ENCODE results near the gene MAGI1. TPM values are rescaled to one million over a fixed set of nuclear protein-coding genes. Genes with fewer than 3 reads are reported as not detected.
A peak's percentile ranks its signal among the peaks of the same experiment; 100 is the strongest.

The MAGI1 gene
- total and polyA plus RNA-seq, 2 donors (not counting 1 experiment from before 2014, with no cell fraction given), result 15.7 to 23.7 TPM

DNA sequence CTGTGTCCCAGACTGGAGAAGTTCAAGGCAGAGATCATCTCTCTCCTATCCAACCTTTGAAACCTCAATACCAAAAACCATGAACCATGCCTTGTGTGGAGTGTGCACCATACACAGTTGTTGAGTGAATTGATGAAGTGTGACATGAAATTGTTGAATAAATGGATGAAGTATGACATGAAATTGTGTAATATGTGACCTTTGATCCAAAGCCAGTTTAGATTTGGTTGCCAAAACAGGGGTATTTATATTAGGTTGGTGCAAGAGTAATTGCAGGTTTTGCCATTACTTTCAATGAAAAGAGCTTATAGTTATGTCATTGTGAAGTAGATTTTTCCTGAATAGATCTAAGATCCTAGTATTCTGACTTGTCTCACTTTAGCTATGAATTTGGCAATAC is 3.1 kb upstream of the MAGI1 start:
- H3K4me2 ChIP-seq (ENCODE audit: extremely low read depth, insufficient read depth, low read length), result peak overlapping the region; percentile 17
- no peak overlapping the region for H3K9ac ChIP-seq (ENCODE audit: insufficient read depth, low read length)
- H3K4me1 ChIP-seq (ENCODE audit: control insufficient read depth, extremely low read depth, insufficient read depth, low read length), result peaks cover 19% of the 10 kb centered on the region
- no peaks in the 10 kb centered on the region for H3K36me3 ChIP-seq (ENCODE audit: control insufficient read depth, insufficient read depth, low read length)
- H3K27ac ChIP-seq (ENCODE audit: insufficient read depth, low read length), result no peak overlapping the region
- H4K20me1 ChIP-seq (ENCODE audit: control insufficient read depth, extremely low read depth, insufficient read depth, low read length), result no peaks in the 10 kb centered on the region
- H3K27me3 ChIP-seq (ENCODE audit: control insufficient read depth, insufficient read depth, low read length), result no peaks in the 10 kb centered on the region
- no peaks in the 10 kb centered on the region for H3K9me3 ChIP-seq (ENCODE audit: control insufficient read depth, insufficient read depth, low read depth, low read length)
- DNase-seq (ENCODE audit: low read depth in 2 of 2), result peak in 1 of 2 donors; percentile 61
- peaks cover 14% of the 10 kb centered on the region for H3K79me2 ChIP-seq (ENCODE audit: control insufficient read depth, insufficient read depth, low read length)
- H3K4me3 ChIP-seq (replicated peaks in 1 of 4; ENCODE audit: control extremely low read depth in 1 of 4, insufficient read depth in 1 of 4, low read depth in 3 of 4, low read length in 4 of 4), result no peak overlapping the region
- no peak overlapping the region for H2AFZ ChIP-seq (ENCODE audit: low read length)
- TF ChIP-seq, protein P1, sequence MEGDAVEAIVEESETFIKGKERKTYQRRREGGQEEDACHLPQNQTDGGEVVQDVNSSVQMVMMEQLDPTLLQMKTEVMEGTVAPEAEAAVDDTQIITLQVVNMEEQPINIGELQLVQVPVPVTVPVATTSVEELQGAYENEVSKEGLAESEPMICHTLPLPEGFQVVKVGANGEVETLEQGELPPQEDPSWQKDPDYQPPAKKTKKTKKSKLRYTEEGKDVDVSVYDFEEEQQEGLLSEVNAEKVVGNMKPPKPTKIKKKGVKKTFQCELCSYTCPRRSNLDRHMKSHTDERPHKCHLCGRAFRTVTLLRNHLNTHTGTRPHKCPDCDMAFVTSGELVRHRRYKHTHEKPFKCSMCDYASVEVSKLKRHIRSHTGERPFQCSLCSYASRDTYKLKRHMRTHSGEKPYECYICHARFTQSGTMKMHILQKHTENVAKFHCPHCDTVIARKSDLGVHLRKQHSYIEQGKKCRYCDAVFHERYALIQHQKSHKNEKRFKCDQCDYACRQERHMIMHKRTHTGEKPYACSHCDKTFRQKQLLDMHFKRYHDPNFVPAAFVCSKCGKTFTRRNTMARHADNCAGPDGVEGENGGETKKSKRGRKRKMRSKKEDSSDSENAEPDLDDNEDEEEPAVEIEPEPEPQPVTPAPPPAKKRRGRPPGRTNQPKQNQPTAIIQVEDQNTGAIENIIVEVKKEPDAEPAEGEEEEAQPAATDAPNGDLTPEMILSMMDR (conservative IDR thresholded peaks at IDR 0.05 in 1 of 2, IDR thresholded peaks at IDR 0.05 in 1 of 2; ENCODE audit: low read depth in 1 of 2, low read length in 2 of 2), result no peak
- TF ChIP-seq EZH2 (IDR thresholded peaks at IDR 0.05; ENCODE audit: low read length, missing control alignments), result no peak

DNA sequence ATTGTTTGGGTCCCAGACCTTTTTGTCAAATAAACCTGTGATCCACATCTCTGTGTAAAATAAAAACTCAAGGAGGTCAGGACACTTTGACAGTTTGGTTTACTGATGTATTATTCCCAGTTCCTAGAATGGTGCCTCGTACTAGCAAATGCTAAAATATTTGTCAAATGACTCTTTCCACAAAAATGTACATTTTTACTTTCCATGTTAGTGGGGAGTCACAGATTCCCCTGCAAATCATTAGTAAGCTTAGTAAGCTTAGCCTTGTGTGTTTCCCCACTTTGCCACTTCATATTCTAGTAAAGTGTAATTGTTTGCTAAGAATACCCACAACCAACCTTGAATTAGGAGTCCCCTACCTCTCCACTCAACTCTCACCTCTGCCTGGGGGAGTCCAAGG is 2.4 kb upstream of the MAGI1 start:
- peaks cover 20% of the 10 kb centered on the region for H3K79me2 ChIP-seq (ENCODE audit: control insufficient read depth, insufficient read depth, low read length)
- H4K20me1 ChIP-seq (ENCODE audit: control insufficient read depth, extremely low read depth, insufficient read depth, low read length), result no peaks in the 10 kb centered on the region
- no peak overlapping the region for H3K9ac ChIP-seq (ENCODE audit: insufficient read depth, low read length)
- TF ChIP-seq, protein P1 (conservative IDR thresholded peaks at IDR 0.05 in 1 of 2, IDR thresholded peaks at IDR 0.05 in 1 of 2; ENCODE audit: low read depth in 1 of 2, low read length in 2 of 2), result no peak
- no peak for TF ChIP-seq EZH2 (IDR thresholded peaks at IDR 0.05; ENCODE audit: low read length, missing control alignments)
- no peak overlapping the region for H2AFZ ChIP-seq (ENCODE audit: low read length)
- peak overlapping the region; percentile 17 for H3K4me2 ChIP-seq (ENCODE audit: extremely low read depth, insufficient read depth, low read length)
- H3K36me3 ChIP-seq (ENCODE audit: control insufficient read depth, insufficient read depth, low read length), result no peaks in the 10 kb centered on the region
- H3K4me1 ChIP-seq (ENCODE audit: control insufficient read depth, extremely low read depth, insufficient read depth, low read length), result peaks cover 26% of the 10 kb centered on the region
- H3K27ac ChIP-seq (ENCODE audit: insufficient read depth, low read length), result peak overlapping the region; percentile 46
- no peaks in the 10 kb centered on the region for H3K9me3 ChIP-seq (ENCODE audit: control insufficient read depth, insufficient read depth, low read depth, low read length)
- H3K27me3 ChIP-seq (ENCODE audit: control insufficient read depth, insufficient read depth, low read length), result no peaks in the 10 kb centered on the region
- H3K4me3 ChIP-seq (replicated peaks in 1 of 4; ENCODE audit: control extremely low read depth in 1 of 4, insufficient read depth in 1 of 4, low read depth in 3 of 4, low read length in 4 of 4), result no peak overlapping the region
- DNase-seq (ENCODE audit: low read depth in 2 of 2), result peak; percentile 50 to 88

DNA sequence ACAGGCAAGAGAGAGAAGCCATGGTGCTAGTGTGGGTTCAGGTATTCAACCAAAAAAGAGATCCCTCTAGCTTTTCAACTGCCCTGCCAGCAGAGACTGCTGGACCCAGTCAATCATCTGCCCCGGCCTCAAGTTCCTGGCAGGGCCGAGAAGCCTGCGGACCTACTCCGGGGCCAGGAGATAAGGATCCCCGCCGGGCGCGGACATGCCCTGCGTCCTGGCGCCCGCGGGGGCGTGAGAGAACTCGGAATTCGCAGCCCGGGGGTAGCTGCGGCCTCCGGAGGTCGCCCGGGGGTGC is 821 bp upstream of the MAGI1 start:
- no peaks in the 10 kb centered on the region for H3K27me3 ChIP-seq (ENCODE audit: control insufficient read depth, insufficient read depth, low read length)
- peak overlapping the region; percentile 73 for H2AFZ ChIP-seq (ENCODE audit: low read length)
- H3K36me3 ChIP-seq (ENCODE audit: control insufficient read depth, insufficient read depth, low read length), result no peaks in the 10 kb centered on the region
- peak overlapping the region; percentile 88 for H3K27ac ChIP-seq (ENCODE audit: insufficient read depth, low read length)
- no peaks in the 10 kb centered on the region for H4K20me1 ChIP-seq (ENCODE audit: control insufficient read depth, extremely low read depth, insufficient read depth, low read length)
- peak in 1 of 2 donors; percentile 60 for DNase-seq (ENCODE audit: low read depth in 2 of 2)
- peak overlapping the region; percentile 95 for H3K4me2 ChIP-seq (ENCODE audit: extremely low read depth, insufficient read depth, low read length)
- H3K4me3 ChIP-seq (replicated peaks in 1 of 4; ENCODE audit: control extremely low read depth in 1 of 4, insufficient read depth in 1 of 4, low read depth in 3 of 4, low read length in 4 of 4), result peak overlapping the region; percentile 59 to 94 (median 87)
- H3K9ac ChIP-seq (ENCODE audit: insufficient read depth, low read length), result peak overlapping the region; percentile 71
- TF ChIP-seq EZH2 (IDR thresholded peaks at IDR 0.05; ENCODE audit: low read length, missing control alignments), result no peak
- TF ChIP-seq, protein P1 (conservative IDR thresholded peaks at IDR 0.05 in 1 of 2, IDR thresholded peaks at IDR 0.05 in 1 of 2; ENCODE audit: low read depth in 1 of 2, low read length in 2 of 2), result no peak
- peaks cover 29% of the 10 kb centered on the region for H3K4me1 ChIP-seq (ENCODE audit: control insufficient read depth, extremely low read depth, insufficient read depth, low read length)
- H3K9me3 ChIP-seq (ENCODE audit: control insufficient read depth, insufficient read depth, low read depth, low read length), result no peaks in the 10 kb centered on the region
- peaks cover 30% of the 10 kb centered on the region for H3K79me2 ChIP-seq (ENCODE audit: control insufficient read depth, insufficient read depth, low read length)
